Brain microvascular endothelial cell (primary cell): ENCODE results near the gene NTPCR.

Experiments
- DNase-seq: peaks from one replicate; pipeline ENCODE4 v3.0.0-alpha.2; 2020
- H3K27ac ChIP-seq: fragments of 250-450 bp; sonication (Bioruptor Pico); 2 replicates; pipeline ENCODE4 v1.5.1; 2020; ENCODE audit warnings: mild to moderate bottlenecking, moderate library complexity
- H3K27me3 ChIP-seq: fragments of 250-450 bp; sonication (Bioruptor Pico); replicated peaks from 2 replicates; pipeline ENCODE4 v1.5.1; 2020; ENCODE audit warnings: mild to moderate bottlenecking
- H3K36me3 ChIP-seq: fragments of 250-450 bp; sonication (Bioruptor Pico); replicated peaks from 2 replicates; pipeline ENCODE4 v1.5.1; 2020; ENCODE audit warnings: mild to moderate bottlenecking
- H3K4me3 ChIP-seq: 2 replicates; pipeline ENCODE4 v1.5.1; 2011; ENCODE audit warnings: low read depth, mild to moderate bottlenecking, control low read depth, low read length, moderate library complexity
- in situ Hi-C: cut with HindIII; loops from 2 replicates; pipeline ENCODE4 v1.10.0; 2017; ENCODE audit warnings: low sequenced_read_pairs, low pct_ligation_motif_present
- TF ChIP-seq, protein P1 (sequence below): IDR thresholded peaks from 2 replicates; pipeline ENCODE4 v1.5.1; 2011; ENCODE audit warnings: low read depth, mild to moderate bottlenecking, moderate library complexity, low read length, control low read depth, inconsistent platforms; ENCODE audit errors: missing control alignments

The NTPCR gene

DNA sequence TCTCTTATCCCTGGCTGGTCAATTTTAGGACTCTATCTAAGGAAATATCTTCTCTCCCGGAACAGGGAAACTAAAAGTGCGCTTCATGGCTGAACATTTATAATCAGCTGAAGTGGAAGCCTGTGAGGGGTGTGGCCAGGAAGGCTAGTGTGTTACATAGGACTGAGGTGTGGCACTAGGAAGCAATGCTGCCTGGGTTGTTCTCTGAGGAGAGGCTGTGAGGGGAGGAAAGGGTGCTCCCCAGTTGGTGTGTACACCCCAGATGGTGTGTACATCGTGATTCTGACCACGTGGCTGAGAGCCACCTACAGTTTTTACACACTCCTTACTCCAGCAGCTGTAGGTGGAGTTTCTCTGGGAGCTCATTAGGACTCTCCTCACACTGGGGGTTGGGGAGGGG, 16.3 kb downstream of the NTPCR start:
- DNase-seq = no peak
- TF ChIP-seq, protein P1, sequence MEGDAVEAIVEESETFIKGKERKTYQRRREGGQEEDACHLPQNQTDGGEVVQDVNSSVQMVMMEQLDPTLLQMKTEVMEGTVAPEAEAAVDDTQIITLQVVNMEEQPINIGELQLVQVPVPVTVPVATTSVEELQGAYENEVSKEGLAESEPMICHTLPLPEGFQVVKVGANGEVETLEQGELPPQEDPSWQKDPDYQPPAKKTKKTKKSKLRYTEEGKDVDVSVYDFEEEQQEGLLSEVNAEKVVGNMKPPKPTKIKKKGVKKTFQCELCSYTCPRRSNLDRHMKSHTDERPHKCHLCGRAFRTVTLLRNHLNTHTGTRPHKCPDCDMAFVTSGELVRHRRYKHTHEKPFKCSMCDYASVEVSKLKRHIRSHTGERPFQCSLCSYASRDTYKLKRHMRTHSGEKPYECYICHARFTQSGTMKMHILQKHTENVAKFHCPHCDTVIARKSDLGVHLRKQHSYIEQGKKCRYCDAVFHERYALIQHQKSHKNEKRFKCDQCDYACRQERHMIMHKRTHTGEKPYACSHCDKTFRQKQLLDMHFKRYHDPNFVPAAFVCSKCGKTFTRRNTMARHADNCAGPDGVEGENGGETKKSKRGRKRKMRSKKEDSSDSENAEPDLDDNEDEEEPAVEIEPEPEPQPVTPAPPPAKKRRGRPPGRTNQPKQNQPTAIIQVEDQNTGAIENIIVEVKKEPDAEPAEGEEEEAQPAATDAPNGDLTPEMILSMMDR = no peak
- Histone ChIP-seq H3K27me3 (no peaks in the 10 kb centered on the region), H3K4me3 (no peak overlapping the region), H3K27ac (no peak overlapping the region), H3K36me3 (peaks cover 7% of the 10 kb centered on the region)
- in situ Hi-C loops = no loop called here

- no peaks in the 10 kb centered on the region for H3K27me3 ChIP-seq
- peaks cover 7% of the 10 kb centered on the region for H3K36me3 ChIP-seq
- no peak overlapping the region for H3K27ac ChIP-seq
- in situ Hi-C loops = no loop called here
- TF ChIP-seq, protein P1 = no peak
- H3K4me3 ChIP-seq = no peak overlapping the region
- DNase-seq = no peak
These were observed 18.0 kb downstream of the NTPCR start for GRCh38 chr1:232968391-232968790.

- TF ChIP-seq, protein P1 = no peak
- H3K27me3 ChIP-seq = no peaks in the 10 kb centered on the region
- no peak for DNase-seq
- H3K4me3 ChIP-seq = no peak overlapping the region
- no peak overlapping the region for H3K27ac ChIP-seq
- peaks cover 7% of the 10 kb centered on the region for H3K36me3 ChIP-seq
- in situ Hi-C loops = no loop called here
These were observed 18.6 kb downstream of the NTPCR start for GRCh38 chr1:232968965-232969364.

GRCh38 chr1:232969799-232970198, 19.4 kb downstream of the NTPCR start:
- H3K36me3 ChIP-seq = peaks cover 7% of the 10 kb centered on the region
- no peak for DNase-seq
- in situ Hi-C loops = no loop called here
- H3K27ac ChIP-seq = no peak overlapping the region
- TF ChIP-seq, protein P1 = no peak
- H3K27me3 ChIP-seq = no peaks in the 10 kb centered on the region
- no peak overlapping the region for H3K4me3 ChIP-seq

- TF ChIP-seq, protein P1 = no peak
- H3K36me3 ChIP-seq = peaks cover 7% of the 10 kb centered on the region
- DNase-seq = no peak
- no peak overlapping the region for H3K4me3 ChIP-seq
- in situ Hi-C loops = no loop called here
- H3K27ac ChIP-seq = no peak overlapping the region
- no peaks in the 10 kb centered on the region for H3K27me3 ChIP-seq
These were observed 20.1 kb downstream of the NTPCR start for GRCh38 chr1:232970508-232970907.
